GM06990 (cell line): ENCODE results near the gene TTC5.

Source experiments
- DNase-seq: peaks from one replicate; pipeline ENCODE4 v3.0.0-alpha.2; 2011; ENCODE audit not compliant: insufficient read length; ENCODE audit errors: extremely low read depth
- H3K27me3 ChIP-seq: replicated peaks from 2 replicates; pipeline ENCODE4 v1.6.0; 2011; ENCODE audit warnings: low read length; ENCODE audit not compliant: control insufficient read depth, insufficient read depth
- H3K36me3 ChIP-seq: 2 replicates; pipeline ENCODE4 v1.5.1; 2011; ENCODE audit warnings: low read length; ENCODE audit not compliant: control insufficient read depth, insufficient read depth
- H3K4me3 ChIP-seq: replicated peaks from 2 replicates; pipeline ENCODE4 v1.5.1; 2011; ENCODE audit warnings: low read depth, mild to moderate bottlenecking, control low read depth, low read length
- CTCF ChIP-seq: IDR thresholded peaks from 2 replicates; pipeline ENCODE4 v1.5.1; 2011; ENCODE audit warnings: low read length, control low read depth, mild to moderate bottlenecking, inconsistent platforms; ENCODE audit not compliant: insufficient read depth, poor library complexity, severe bottlenecking

The TTC5 gene

GRCh38 chr14:20305265-20306078 lies at the start of gene TTC5:
Gene TTC5, minus strand, starts transcription at chr14:20305951. Its CDS starts 14 bp downstream, at chr14:20305937.
- peak within 1 kb of the TSS; percentile 72 for H3K4me3 ChIP-seq
- peak; percentile 94 for TF ChIP-seq CTCF
- H3K36me3 ChIP-seq = peaks cover under 1% of the 10 kb centered on the region
- H3K27me3 ChIP-seq = no peaks in the 10 kb centered on the region
- DNase-seq = peak; percentile 83

- TF ChIP-seq CTCF = no peak
- Histone ChIP-seq H3K36me3 (peaks cover 12% of the 10 kb centered on the region), H3K4me3 (no peak overlapping the region), H3K27me3 (no peaks in the 10 kb centered on the region)
- no peak for DNase-seq
These were observed 45.1 kb upstream of the TTC5 start for GRCh38 chr14:20350860-20351259.

GRCh38 chr14:20350282-20350681 lies 44.5 kb upstream of the TTC5 start:
- Histone ChIP-seq H3K27me3 (no peaks in the 10 kb centered on the region), H3K4me3 (no peak overlapping the region), H3K36me3 (peaks cover 12% of the 10 kb centered on the region)
- TF ChIP-seq CTCF = no peak
- no peak for DNase-seq

GRCh38 chr14:20347747-20348146 lies 42.0 kb upstream of the TTC5 start:
- H3K36me3 ChIP-seq = peaks cover 7% of the 10 kb centered on the region
- no peak overlapping the region for H3K4me3 ChIP-seq
- DNase-seq = no peak
- TF ChIP-seq CTCF = no peak
- H3K27me3 ChIP-seq = no peaks in the 10 kb centered on the region

- Histone ChIP-seq H3K36me3 (peaks cover 4% of the 10 kb centered on the region), H3K4me3 (no peak overlapping the region), H3K27me3 (no peaks in the 10 kb centered on the region)
- TF ChIP-seq CTCF = no peak
- DNase-seq = no peak
These were observed 41.0 kb upstream of the TTC5 start for GRCh38 chr14:20346713-20347112.
